ENCODE measurements around the gene CCDC47.
A peak's percentile ranks its signal among the peaks of the same experiment; 100 is the strongest.
"Not testable (repeated sequence)": the region's sequence is repeated elsewhere in the genome, so short reads cannot be mapped to it uniquely, and the experiment has no call there.

CCDC47 gene

DNA sequence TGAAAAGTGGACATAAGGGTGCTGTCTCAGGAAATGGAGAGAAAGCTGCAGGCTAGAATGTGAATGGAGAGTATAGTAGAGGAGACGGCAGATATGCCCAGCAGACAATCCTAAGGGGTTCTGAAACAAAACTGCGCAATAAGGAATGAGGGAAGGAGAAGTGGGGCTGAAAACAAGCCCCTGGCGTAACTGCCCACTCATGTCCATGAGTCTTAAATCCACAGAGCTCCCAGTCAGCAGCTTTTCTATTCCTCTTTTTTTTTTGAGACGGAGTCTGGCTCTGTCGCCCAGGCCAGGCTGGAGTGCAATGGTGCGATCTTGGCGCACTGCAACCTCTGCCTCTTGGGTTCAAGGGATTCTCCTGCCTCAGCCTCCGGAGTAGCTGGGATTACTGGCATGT is 37.7 kb downstream of the CCDC47 start:
- DNase-seq (ENCODE audit: low read depth in 2 of 2): no peak

DNA sequence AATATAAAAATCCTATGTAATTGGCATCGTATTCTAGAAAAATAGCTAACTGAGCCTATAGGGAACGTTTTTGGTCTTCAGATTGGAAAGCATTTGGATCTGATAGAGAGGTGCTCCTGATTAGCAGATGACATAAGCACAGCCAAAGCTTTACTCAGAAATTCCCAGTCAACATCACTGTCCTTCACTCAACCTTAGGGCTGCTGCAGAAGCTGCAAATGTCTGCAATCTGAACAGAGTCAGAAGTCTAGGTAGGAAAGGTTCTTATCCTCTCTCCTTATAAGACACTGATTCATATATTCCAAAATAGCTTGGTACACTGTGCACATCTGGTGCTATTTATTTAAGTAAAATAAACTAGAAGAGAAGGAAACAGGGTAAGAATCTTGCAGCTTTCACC is 51.0 kb downstream of the CCDC47 start:
- DNase-seq (ENCODE audit: low read depth in 2 of 2): no peak

DNA sequence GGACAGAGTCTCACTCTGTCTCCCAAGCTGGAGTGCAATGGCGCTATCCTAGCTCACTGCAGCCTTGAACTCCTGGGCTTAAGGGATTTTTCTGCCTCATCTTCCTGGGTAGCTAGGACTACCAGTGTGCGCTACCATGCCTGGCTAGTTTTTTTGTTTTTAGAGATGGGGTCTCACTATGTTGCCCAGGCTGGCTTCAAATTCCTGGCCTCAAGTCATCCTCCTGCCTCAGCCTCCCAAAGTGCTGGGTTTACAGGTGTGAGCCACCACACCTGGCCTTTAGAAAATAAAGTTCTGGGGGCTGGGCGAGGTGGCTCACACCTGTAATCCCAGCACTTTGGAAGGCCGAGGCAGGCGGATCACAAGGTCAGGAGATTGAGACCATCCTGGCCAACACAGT is 53.2 kb downstream of the CCDC47 start:
- DNase-seq (ENCODE audit: low read depth in 2 of 2): not testable (repeated sequence)

DNA sequence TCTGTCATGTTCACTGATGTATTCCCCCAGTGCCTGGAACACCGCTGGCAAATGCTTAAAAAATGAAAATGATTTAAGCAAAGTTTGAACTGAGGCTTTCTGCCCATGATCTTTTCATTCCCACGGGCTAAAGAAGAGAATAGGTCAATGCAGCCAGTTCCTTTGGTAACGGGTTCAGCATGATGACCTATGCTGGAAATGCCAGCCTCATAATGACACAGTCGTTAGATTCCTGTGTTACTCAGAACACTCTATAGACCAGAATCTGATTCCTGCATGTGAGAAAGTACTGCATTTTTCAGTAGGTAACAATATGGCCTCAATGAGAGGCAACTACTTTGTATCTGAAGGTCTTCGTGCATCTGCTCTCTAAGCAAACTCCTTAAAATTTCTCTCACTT is 54.4 kb downstream of the CCDC47 start:
- DNase-seq (ENCODE audit: low read depth in 2 of 2): no peak

DNA sequence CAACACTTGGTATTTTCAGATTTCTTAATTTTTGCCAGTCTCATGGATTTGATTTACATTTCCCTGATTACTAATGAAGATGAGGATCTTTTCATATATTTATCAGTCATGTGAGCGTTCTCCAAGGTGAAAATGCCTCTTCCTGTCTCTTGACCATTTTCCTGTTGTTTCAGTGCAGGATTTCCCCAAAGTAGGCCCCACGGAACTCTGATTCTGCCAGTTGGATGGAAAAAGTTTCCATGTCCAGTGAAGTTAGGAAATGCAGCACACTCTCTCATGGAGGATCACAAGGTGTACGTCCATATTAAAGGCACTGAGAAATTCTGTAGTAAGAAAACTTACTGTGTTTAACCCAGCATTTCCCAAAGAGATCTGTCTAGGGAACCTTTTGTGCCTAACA is 57.0 kb downstream of the CCDC47 start:
- no peak for DNase-seq (ENCODE audit: low read depth in 2 of 2)

DNA sequence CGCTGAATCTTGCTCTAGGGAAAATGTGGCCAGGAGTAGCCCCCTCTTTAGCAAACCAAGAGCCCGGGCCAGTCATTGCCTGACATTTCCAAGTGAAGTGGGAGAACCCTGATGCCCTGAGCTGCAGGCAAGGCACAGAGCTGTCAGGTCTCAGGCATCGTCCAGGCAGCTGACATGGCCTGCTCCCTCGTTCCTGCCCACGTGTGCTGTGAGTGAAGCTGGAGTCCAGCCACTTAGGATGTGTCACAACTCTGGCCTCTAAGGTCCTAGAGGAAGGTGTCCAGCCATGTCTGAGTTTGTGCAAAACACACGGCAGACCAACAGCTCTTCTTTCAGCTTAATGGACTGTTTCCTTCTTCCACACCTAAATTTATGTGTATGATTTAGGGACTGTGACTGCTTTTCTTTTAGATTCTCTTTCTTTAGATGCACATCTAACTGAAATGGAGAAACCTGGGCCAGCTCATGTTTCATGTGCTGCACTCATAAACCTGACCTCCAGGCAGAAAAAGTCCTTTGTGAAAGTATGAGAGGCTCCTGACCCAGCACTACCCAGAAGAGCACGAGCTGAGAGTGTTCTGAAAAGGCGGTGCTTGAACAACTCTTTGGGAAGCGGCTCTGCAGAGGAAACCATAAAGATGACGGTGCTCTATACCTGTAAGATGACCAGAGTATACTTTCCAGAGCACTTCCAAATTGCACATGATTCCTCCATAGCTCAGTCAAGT is 58.7 kb downstream of the CCDC47 start:
- no peak for DNase-seq (ENCODE audit: low read depth in 2 of 2)

DNA sequence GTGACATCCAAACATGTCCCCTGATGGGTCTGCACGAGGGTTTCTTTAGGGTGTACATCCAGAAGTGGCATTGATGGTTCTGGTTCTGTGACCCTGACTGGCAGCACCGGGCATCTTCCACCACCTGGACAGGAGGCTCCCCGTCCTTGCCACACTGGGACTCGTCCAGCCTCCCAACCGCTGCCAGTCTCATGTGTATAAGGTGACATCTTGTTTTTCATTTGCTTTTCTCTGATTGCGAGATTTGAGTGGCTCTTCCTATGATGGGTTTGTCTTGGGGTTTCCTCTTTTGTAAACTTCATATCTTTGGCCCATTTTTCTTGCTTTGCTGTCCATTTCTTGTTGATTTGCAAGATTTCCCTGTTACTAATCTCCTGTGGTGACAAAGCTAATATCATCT is 64.3 kb downstream of the CCDC47 start:
- no peak for DNase-seq (ENCODE audit: low read depth in 2 of 2)

DNA sequence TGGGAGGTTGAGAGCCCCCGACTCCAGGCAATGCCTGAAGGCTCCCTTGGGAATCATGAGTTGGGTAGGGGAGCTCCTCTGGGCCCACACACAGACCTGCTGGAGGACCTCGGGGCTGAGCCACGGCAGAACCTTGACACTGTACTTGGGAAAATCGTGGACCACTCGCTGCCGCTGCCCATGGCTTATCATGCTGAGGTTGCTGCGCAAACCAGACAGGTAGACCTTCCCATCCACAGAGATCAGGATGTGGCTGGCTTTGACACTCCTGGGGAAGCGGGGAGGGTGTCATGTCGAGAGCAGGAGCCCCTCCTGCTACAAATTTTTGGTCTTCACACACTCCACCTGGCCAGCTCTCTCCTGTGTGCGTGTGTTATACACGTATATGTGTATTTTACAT is 66.2 kb downstream of the CCDC47 start:
- DNase-seq (ENCODE audit: low read depth in 2 of 2): no peak

DNA sequence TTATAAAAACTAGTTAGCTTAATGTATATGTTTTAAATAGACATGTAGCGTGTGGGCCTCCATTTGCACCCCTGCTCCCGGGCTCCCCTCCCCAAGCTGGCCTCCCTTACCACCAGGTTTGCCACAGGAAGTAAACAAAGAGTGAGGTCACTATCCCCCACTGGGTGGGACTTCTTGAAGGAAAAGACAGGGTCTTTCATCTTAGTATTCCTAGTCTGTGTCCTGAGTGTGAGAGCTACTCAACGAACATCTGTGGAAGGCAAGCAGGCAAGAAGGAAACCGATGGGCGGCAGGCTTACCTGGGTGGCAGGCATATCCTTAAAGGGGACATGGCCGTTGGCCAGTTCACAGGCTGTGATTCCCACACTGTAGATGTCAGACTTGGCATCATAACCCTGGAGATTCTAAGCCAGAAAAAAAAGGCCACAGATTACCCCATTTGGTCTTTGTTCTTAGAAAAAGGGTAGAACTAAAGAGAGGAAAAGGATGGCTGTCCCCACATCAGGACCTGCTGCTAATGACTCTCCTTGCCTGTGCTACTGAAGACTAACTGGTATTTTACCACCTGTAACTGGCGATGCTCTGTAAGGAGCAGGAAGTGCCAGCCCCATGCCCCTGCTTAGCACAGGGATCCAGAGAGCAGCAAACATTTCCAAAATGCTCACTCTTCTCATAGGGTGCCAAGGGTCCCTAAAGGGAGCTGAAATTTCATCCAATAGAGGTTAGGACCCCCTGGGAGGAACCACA is 66.9 kb downstream of the CCDC47 start:
- DNase-seq (ENCODE audit: low read depth in 2 of 2): no peak

DNA sequence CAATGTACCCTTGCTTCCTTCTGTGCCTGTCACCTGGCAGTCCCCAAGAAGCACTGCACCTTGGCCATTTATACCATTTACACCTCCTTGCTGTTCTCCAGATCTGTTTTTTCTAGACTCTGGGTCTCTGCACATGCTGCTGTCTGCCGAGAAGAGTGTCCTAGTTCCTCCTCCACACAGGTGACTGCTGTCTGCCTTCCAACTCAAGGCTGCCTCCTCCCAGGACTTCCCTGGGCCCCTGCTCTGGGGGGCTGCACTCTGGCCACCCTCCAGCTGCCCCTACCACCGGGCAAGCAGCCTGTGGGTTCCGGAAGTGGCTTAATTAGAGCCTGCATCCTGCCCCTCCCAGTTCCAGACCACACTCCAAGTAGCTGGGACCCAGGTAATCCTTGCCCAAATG is 67.7 kb downstream of the CCDC47 start:
- no peak for DNase-seq (ENCODE audit: low read depth in 2 of 2)

DNA sequence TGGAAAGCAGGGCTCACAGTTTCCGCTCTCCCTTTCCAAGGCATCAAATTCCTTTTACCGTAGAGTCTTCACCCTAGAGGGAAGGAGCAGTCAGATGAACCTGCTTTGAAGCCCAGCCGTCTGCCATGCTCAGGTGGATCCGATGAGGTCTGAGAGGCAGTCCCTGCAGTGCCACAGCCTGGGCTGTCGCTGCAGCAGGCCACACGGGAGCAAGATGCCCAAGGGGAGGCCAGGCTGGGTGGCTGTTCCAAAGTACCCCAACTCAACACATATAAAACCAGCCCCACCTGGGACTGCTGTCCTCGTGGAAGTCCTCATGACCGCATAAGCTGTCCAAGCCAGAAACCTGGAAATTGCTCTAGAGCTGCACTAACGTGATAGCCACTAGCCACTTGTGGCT is 68.6 kb downstream of the CCDC47 start:
- DNase-seq (ENCODE audit: low read depth in 2 of 2): no peak

DNA sequence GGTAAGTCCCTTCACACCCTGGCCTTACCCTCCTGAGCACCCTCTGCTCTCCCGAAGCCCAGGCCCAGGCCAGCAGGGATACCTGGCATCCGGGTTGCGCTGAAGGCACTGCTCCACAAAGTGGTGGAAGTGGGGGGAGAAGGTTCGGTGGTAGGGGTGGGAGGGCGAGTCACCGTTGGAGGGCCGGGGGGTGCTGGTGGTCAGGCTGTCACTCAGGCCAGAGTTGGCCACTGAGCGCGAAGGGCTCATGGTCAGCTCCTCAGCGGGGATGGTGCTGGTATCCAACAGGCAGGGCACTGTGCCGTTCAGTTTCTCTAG is 69.2 kb downstream of the CCDC47 start:
- no peak for DNase-seq (ENCODE audit: low read depth in 2 of 2)

DNA sequence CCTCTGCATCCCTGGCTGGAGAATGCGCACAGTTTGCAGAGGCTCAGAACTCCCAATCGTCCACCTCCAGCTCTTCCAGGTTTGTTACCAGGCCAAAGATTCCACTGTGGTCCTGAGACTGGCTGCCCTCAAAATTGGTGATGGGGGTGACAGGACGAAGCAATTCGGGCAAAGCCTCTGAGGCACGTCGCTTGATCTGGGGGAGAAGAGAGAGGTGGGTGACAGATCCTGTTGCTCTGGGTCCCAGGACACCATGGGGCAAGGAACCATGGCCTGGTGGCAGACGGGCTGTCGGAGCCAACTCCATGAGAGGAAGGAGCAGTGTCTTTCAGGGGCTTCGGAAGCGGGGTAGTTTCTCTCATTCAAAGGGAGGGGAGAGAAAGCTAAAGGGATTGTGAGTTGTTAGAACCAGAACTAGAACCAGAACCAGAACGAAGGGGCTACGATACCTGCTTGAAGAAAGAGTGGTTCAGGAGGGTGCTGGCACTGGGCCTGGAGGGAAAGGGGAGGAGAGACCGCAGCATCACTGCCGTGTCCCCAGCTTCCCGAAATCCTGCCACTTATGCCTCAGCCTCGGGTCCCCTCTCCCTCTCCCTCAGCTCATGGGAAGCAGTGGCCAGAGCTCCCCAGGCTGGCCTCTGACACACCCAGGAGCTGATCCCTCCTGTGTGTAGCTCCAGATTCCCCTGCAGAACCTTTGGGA is 69.7 kb downstream of the CCDC47 start:
- no peak for DNase-seq (ENCODE audit: low read depth in 2 of 2)

DNA sequence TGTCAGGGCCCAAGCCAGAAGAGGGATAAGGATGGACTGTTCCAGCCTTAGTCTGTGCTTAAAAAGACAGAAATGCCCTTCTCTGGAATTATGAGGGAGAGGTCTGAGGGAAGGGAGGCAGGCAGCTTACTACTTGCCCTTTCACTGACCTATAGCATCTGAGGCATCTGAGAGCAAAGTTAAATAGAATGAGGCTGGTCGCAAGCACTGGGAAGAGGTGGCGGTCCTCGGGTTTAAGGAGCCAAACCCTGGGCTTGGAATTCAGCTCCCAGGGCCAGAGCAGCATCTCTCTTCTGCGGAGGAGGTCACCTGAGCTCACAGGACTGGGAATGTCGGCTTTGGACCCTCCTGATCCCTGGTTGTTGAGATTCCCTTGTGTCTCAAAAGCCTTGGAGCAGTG is 70.4 kb downstream of the CCDC47 start:
- DNase-seq (ENCODE audit: low read depth in 2 of 2): no peak

DNA sequence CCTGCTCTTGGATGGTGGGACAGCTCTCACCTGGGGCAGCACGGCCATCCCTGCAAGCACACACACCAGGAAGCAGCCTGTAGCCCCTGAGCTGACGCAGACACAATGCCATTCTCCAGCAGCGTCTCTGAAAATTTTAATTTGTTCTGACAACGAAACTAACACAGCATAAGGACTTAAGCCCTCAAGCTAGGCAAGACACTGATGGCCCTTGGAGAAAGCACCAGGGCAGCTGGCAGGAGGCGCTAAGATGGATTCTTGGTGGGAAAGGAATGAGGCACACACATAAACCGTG is 70.7 kb downstream of the CCDC47 start:
- DNase-seq (ENCODE audit: low read depth in 2 of 2): no peak

DNA sequence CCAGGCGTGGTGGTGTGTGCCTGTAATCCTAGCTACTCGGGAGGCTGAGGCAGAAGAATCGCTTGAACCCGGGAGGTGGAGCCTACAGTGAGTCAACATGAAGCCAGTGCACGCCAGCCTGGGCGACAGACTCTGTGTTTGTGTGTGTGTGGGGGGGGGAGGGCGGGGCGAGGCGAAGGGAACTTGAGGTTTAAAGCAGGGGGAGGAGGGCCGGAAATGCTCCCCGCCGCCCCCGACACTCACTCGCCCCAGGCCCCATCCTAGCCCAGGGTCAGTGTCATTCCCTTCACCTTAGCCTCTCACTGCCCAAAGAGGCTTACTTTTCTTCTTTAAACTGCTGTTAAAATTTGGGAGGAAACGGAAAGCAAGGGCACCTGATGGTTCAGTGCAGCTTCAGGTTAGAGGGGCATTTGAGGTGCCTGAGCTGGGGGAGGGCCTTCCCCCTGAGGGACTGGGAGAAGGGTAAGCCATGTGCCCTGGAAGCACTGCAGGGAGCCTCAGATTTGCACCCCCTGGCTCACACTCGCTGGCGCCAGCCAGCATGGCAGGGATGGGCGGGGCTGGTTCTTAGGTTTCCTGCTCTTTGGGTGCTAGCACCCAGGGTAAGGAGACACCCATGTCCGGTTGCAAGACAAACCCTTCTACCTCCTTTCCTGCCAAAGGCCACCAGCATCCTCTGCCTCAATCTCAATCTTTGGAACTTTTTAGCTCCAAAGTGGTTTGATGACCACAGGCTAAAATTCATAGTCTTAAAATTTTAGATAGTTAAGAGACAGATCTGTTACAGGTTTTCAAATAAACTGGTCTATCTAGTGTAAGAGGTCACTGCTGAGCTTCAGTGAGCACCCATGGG is 71.3 kb downstream of the CCDC47 start:
- DNase-seq (ENCODE audit: low read depth in 2 of 2): peak in 1 of 2 donors; percentile 44

DNA sequence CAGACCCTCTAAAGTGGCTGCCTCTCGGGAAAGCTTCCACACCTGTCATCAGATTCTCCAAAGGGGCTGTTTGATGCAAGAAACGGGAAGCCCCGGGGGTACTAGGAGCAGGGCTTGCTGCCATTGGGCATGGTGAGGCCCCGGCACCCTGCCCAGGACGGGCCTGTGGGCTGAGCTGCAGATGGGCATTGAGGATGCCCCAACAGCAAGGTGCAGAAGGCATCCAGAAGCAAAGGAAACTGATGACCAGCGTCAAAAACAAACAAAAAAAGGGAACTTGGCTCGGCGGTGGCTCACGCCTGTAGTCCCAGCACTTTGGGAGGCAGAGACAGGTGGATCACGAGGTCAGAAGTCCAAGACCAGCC is 72.0 kb downstream of the CCDC47 start:
- DNase-seq (ENCODE audit: low read depth in 2 of 2): no peak

DNA sequence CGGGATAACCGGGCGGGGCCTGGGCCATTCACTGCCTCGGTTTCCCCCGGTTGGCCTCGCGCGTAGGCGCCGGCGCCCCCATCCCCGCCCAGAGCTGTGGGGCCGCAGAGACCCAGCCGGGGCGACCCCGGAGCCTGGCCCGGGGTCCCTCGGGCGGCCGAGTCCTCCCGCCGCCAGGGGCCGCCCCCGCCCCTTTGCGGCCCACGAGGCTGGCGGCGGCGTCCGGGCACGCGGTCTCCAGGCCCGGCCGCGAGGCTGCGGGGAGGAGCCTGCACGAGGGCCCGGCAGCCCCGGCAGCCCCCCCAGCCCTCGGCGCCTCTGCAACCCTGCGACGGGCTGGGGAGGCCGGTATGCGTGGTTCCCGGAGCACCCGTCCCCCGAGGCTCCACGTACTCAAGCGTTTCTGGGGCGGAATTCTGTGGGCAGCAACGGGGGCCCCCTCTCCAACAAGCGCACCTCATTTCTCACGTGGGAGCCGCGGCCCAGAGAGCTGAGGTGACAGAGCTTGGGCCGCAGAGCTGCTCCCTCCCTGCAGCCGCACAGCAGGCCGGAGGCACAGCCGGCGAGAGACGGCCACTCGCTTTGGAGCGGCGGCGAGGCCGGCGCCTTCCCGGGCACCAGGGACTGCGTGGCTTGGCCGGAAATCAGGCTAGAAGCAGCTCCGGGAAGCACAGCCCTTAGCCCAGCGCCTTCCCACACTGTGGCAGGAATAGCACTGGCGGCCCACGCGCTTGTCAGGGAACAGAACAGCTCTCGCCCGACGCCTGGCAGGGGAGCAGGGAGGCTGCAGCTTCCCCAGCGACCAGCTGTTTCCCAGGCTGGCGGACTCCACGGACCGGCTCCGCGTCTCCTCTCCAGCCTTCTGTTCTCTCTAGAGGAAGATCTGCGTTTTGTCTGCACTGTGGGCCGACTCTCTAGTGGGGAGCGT is 72.6 kb downstream of the CCDC47 start:
- peak in 1 of 2 donors; percentile 15 for DNase-seq (ENCODE audit: low read depth in 2 of 2)

DNA sequence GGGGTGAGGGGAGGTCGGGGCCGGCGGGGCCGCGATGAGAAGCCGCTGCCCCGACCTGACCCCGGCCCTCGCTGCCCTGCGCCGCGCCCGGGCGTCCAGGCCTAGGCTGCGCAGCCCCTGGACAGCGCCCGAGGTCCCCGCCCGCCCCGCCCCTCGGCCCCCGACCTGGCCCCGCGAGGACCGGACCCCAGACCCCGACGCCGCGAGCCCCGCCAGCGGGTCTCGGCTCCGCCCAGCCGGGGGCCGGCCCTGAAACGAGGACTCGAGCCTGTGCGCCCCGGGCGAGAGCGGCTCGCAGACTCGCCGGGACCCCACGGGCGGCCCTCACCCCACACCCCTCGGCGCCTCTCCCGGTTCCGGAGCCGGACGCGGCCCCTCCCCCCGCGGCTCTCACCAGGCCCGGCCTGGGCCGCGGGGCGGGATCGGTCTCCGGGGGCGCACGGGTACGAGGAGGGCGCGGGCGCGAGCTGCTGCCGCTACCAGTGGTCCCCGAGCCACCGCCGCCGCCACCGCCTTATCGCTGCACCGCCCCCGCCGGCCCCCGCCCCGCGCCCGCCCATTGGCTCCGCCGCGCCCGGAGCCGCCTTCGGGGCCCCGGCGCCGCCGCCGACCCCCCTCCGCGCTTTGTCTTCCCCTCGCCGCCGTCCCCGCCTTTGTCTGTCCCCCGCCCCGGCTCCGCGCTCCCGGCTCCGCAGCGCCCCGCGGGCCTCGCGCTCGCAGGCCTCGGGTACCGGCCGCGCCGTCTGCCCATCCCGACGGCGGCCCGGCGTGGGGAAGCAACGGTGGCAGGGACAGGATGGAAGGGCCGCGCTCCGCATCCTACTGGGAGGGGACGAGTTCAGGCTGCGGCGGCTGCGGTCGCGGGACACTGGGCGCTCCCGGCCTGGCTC is 73.5 kb downstream of the CCDC47 start, which contains the start of gene LIMD2:
Gene LIMD2, minus strand, starts transcription at position 488 of the 890 bp plus-strand sequence. CDS start 827 bp downstream, outside the sequence.
- peak in 1 of 2 donors; percentile 76 for DNase-seq (ENCODE audit: low read depth in 2 of 2)
